SK-N-SH treated with all-trans-retinoic acid at 6 μM for 48 hours (cell line): ENCODE results near the gene AKAP6.
"Not testable (repeated sequence)": the region's sequence is repeated elsewhere in the genome, so short reads cannot be mapped to it uniquely, and the experiment has no call there.

ENCODE experiments used
- ATAC-seq: fragments of 200-7000 bp; cut with Tn5 transposase; 3 replicates; pipeline ENCODE4 v1.9.1; 2020; ENCODE audit warnings: mild to moderate bottlenecking, moderate library complexity
- ARNTL ChIP-seq: fragments of 450-650 bp; formaldehyde crosslinking; IDR thresholded peaks from 2 replicates; pipeline ENCODE4 v1.5.0; 2020; ENCODE audit warnings: low read depth, mild to moderate bottlenecking, moderate library complexity, borderline replicate concordance
- BACH2 ChIP-seq: fragments of 250-450 bp; sonication (Bioruptor Pico); IDR thresholded peaks from 2 replicates; pipeline ENCODE4 v1.9.0; 2021; ENCODE audit warnings: mild to moderate bottlenecking, borderline replicate concordance
- CREB5 ChIP-seq: fragments of 250-450 bp; sonication (Bioruptor Pico); IDR thresholded peaks from 2 replicates; pipeline ENCODE4 v1.5.1; 2020; ENCODE audit warnings: low read depth, mild to moderate bottlenecking, moderate library complexity
- CSDC2 ChIP-seq: fragments of 250-450 bp; sonication (Bioruptor Pico); IDR thresholded peaks from 2 replicates; pipeline ENCODE4 v1.5.0; 2020; ENCODE audit warnings: mild to moderate bottlenecking, moderate library complexity
- CSRNP3 ChIP-seq: fragments of 250-450 bp; sonication (Bioruptor Pico); IDR thresholded peaks from 2 replicates; pipeline ENCODE4 v1.5.1; 2021; ENCODE audit warnings: mild to moderate bottlenecking, moderate library complexity
- ESRRG ChIP-seq: fragments of 250-450 bp; sonication (Bioruptor Pico); IDR thresholded peaks from 2 replicates; pipeline ENCODE4 v1.6.1; 2021; ENCODE audit warnings: mild to moderate bottlenecking
- GLIS3 ChIP-seq: fragments of 250-450 bp; sonication (Bioruptor Pico); IDR thresholded peaks from 2 replicates; pipeline ENCODE4 v1.5.0; 2020; ENCODE audit warnings: mild to moderate bottlenecking, moderate library complexity
- ISL1 ChIP-seq: fragments of 250-450 bp; sonication (Bioruptor Pico); IDR thresholded peaks from 2 replicates; pipeline ENCODE4 v2.1.2; 2022; ENCODE audit warnings: mild to moderate bottlenecking, moderate library complexity
- OSR1 ChIP-seq: fragments of 250-450 bp; sonication (Bioruptor Pico); IDR thresholded peaks from 2 replicates; pipeline ENCODE4 v1.8.0; 2022; ENCODE audit warnings: moderate library complexity, mild to moderate bottlenecking, inconsistent platforms
- PATZ1 ChIP-seq: fragments of 250-450 bp; sonication (Bioruptor Pico); IDR thresholded peaks from 2 replicates; pipeline ENCODE4 v1.8.0; 2020; ENCODE audit warnings: mild to moderate bottlenecking, moderate library complexity, borderline replicate concordance
- POU6F1 ChIP-seq: fragments of 250-450 bp; sonication (Bioruptor Pico); IDR thresholded peaks from 2 replicates; pipeline ENCODE4 v1.8.0; 2021; ENCODE audit warnings: low read depth, mild to moderate bottlenecking, moderate library complexity, borderline replicate concordance
- PPARA ChIP-seq: fragments of 250-450 bp; sonication (Bioruptor Pico); IDR thresholded peaks from 2 replicates; pipeline ENCODE4 v1.5.0; 2020; ENCODE audit warnings: mild to moderate bottlenecking, borderline replicate concordance
- RARB ChIP-seq: fragments of 250-450 bp; sonication (Bioruptor Pico); IDR thresholded peaks from 2 replicates; pipeline ENCODE4 v1.8.0; 2021; ENCODE audit warnings: mild to moderate bottlenecking, moderate library complexity
- SNAI2 ChIP-seq: fragments of 250-450 bp; sonication (Bioruptor Pico); IDR thresholded peaks from 2 replicates; pipeline ENCODE4 v1.5.0; 2020; ENCODE audit warnings: mild to moderate bottlenecking, moderate library complexity
- TCF4 ChIP-seq: fragments of 250-450 bp; sonication (Bioruptor Pico); IDR thresholded peaks from 2 replicates; pipeline ENCODE4 v1.8.0; 2021; ENCODE audit warnings: mild to moderate bottlenecking, moderate library complexity, borderline replicate concordance
- TOX ChIP-seq: fragments of 250-450 bp; sonication (Bioruptor Pico); IDR thresholded peaks from 2 replicates; pipeline ENCODE4 v1.8.0; 2021; ENCODE audit warnings: mild to moderate bottlenecking, moderate library complexity, borderline replicate concordance
- ZC3H10 ChIP-seq: fragments of 250-450 bp; sonication (Bioruptor Pico); IDR thresholded peaks from 2 replicates; pipeline ENCODE4 v1.5.1; 2021; ENCODE audit warnings: mild to moderate bottlenecking, moderate library complexity
- ZFP3 ChIP-seq: fragments of 250-450 bp; sonication (Bioruptor Pico); IDR thresholded peaks from 2 replicates; pipeline ENCODE4 v1.5.0; 2020; ENCODE audit warnings: mild to moderate bottlenecking, moderate library complexity
- ZFP30 ChIP-seq: fragments of 450-650 bp; formaldehyde crosslinking; IDR thresholded peaks from 2 replicates; pipeline ENCODE4 v1.5.0; 2022; ENCODE audit warnings: mild to moderate bottlenecking, moderate library complexity
- ZNF565 ChIP-seq: fragments of 450-650 bp; formaldehyde crosslinking; conservative IDR thresholded peaks from 2 replicates; pipeline ENCODE4 v1.5.0; 2020; ENCODE audit warnings: low read depth, mild to moderate bottlenecking, moderate library complexity
- ZNF70 ChIP-seq: fragments of 450-650 bp; formaldehyde crosslinking; IDR thresholded peaks from 2 replicates; pipeline ENCODE4 v1.5.0; 2020; ENCODE audit warnings: mild to moderate bottlenecking, moderate library complexity

The AKAP6 gene

GRCh38 chr14:32384464-32384863, 55.4 kb downstream of the AKAP6 start (continued):
- TF ChIP-seq TOX (CRISPR knock-in tag) = no peak
- no peak for TF ChIP-seq TCF4 (CRISPR knock-in tag)
- TF ChIP-seq ZFP3 (CRISPR knock-in tag) = no peak
- TF ChIP-seq SNAI2 (CRISPR knock-in tag) = no peak
- no peak for TF ChIP-seq CSRNP3 (CRISPR knock-in tag)
- TF ChIP-seq ZFP30 (CRISPR knock-in tag) = no peak

GRCh38 chr14:32387295-32387694, 58.2 kb downstream of the AKAP6 start:
- not testable (repeated sequence) for ATAC-seq

- no peak for ATAC-seq
- TF ChIP-seq BACH2 (CRISPR knock-in tag) = no peak
- TF ChIP-seq CSRNP3 (CRISPR knock-in tag) = no peak
- no peak for TF ChIP-seq ZFP30 (CRISPR knock-in tag)
- TF ChIP-seq GLIS3 (CRISPR knock-in tag) = no peak
- no peak for TF ChIP-seq ARNTL
- TF ChIP-seq ZC3H10 (CRISPR knock-in tag) = no peak
- TF ChIP-seq, all 23 proteins: peak for 0
Observed at GRCh38 chr14:32393119-32393518, 64.0 kb downstream of the AKAP6 start.

- ATAC-seq = no peak
- no peak for TF ChIP-seq PATZ1 (CRISPR knock-in tag)
- TF ChIP-seq ISL1 (CRISPR knock-in tag) = no peak
- TF ChIP-seq ESRRG = no peak
- TF ChIP-seq ZNF70 (CRISPR knock-in tag) = no peak
- no peak for TF ChIP-seq BACH2 (CRISPR knock-in tag)
- TF ChIP-seq RARB (CRISPR knock-in tag) = no peak
- TF ChIP-seq ZNF565 (CRISPR knock-in tag) = no peak
- TF ChIP-seq GLIS3 (CRISPR knock-in tag) = no peak
- TF ChIP-seq PPARA (CRISPR knock-in tag) = no peak
Observed at GRCh38 chr14:32394038-32394437, 64.9 kb downstream of the AKAP6 start.

GRCh38 chr14:32396885-32397284, 67.8 kb downstream of the AKAP6 start:
- ATAC-seq = no peak
- TF ChIP-seq ZNF70 (CRISPR knock-in tag) (no peak), ZFP3 (CRISPR knock-in tag) (no peak), SNAI2 (CRISPR knock-in tag) (no peak), ISL1 (CRISPR knock-in tag) (no peak), TOX (CRISPR knock-in tag) (no peak), ZFP30 (CRISPR knock-in tag) (no peak), BACH2 (CRISPR knock-in tag) (no peak), OSR1 (CRISPR knock-in tag) (no peak), CREB5 (CRISPR knock-in tag) (no peak), RARB (CRISPR knock-in tag) (no peak), CSRNP3 (CRISPR knock-in tag) (no peak), ZC3H10 (CRISPR knock-in tag) (no peak), ZNF565 (CRISPR knock-in tag) (no peak), PATZ1 (CRISPR knock-in tag) (no peak), ESRRG (no peak), POU6F1 (CRISPR knock-in tag) (no peak), ARNTL (no peak), CSDC2 (CRISPR knock-in tag) (no peak), PPARA (CRISPR knock-in tag) (no peak)
